Large intestine (tissue), 3 donors: ENCODE measurements around the gene PLXNA4. TPM values are rescaled to one million over a fixed set of nuclear protein-coding genes. Genes with fewer than 3 reads are reported as not detected.

ENCODE experiments used
- DNase-seq, 2 donors: peaks; one replicate each; pipeline versions ENCODE4 v3.0.0 to v3.0.0-alpha.2; 2013
- H3K27ac ChIP-seq: one replicate; pipeline ENCODE4 v1.5.1; 2013; ENCODE audit warnings: low read length
- H3K27me3 ChIP-seq: 2 replicates; pipeline ENCODE4 v1.6.1; 2013; ENCODE audit warnings: low read length; ENCODE audit not compliant: control insufficient read depth, insufficient read depth
- H3K36me3 ChIP-seq: 2 replicates; pipeline ENCODE4 v1.6.1; 2013; ENCODE audit warnings: low read length; ENCODE audit not compliant: control insufficient read depth, insufficient read depth
- H3K4me1 ChIP-seq: one replicate; pipeline ENCODE4 v1.6.1; 2013; ENCODE audit warnings: low read length; ENCODE audit not compliant: control insufficient read depth, insufficient read depth
- H3K4me3 ChIP-seq: one replicate; pipeline ENCODE4 v1.5.1; 2013; ENCODE audit warnings: low read length
- H3K9me3 ChIP-seq: one replicate; pipeline ENCODE4 v1.6.1; 2013; ENCODE audit warnings: mild to moderate bottlenecking, low read depth, low read length, moderate library complexity; ENCODE audit not compliant: control insufficient read depth
- WGBS: methylation state at CpG from one replicate; pipeline ENCODE4 v1.1.5; 2013; ENCODE audit warnings: low lambda C conversion rate; ENCODE audit not compliant: insufficient coverage; 5-methylcytosine and 5-hydroxymethylcytosine counted together
- polyA plus RNA-seq: library from polyadenylated mRNA; unstranded; fragments of 120-200 nt; gene quantifications from one replicate; pipeline ENCODE4 v1.2.1, GENCODE V29; 2013

PLXNA4 gene
- polyA plus RNA-seq, 1 donor, result 3.2 TPM

- no peak overlapping the region for H3K4me3 ChIP-seq
- peaks cover 14% of the 10 kb centered on the region for H3K4me1 ChIP-seq
- H3K9me3 ChIP-seq, result no peaks in the 10 kb centered on the region
- H3K36me3 ChIP-seq, result no peaks in the 10 kb centered on the region
- no CpG with 5 or more reads among the region's 3 CpGs for WGBS
- peak in 1 of 2 donors; percentile 11 for DNase-seq
- H3K27me3 ChIP-seq, result no peaks in the 10 kb centered on the region
- H3K27ac ChIP-seq, result no peak overlapping the region
Observed at GRCh38 chr7:132105096-132105495, 471.2 kb downstream of the PLXNA4 start.

- Histone ChIP-seq H3K4me1 (peaks cover 14% of the 10 kb centered on the region), H3K9me3 (no peaks in the 10 kb centered on the region), H3K27me3 (no peaks in the 10 kb centered on the region), H3K4me3 (no peak overlapping the region), H3K36me3 (no peaks in the 10 kb centered on the region), H3K27ac (no peak overlapping the region)
- peak; percentile 50 to 78 for DNase-seq
- no CpG with 5 or more reads among the region's 3 CpGs for WGBS
Observed at GRCh38 chr7:132103718-132104117, 472.6 kb downstream of the PLXNA4 start.

GRCh38 chr7:132102942-132103341 is 473.3 kb downstream of the PLXNA4 start:
- no peak for DNase-seq
- Histone ChIP-seq H3K27ac (no peak overlapping the region), H3K9me3 (no peaks in the 10 kb centered on the region), H3K27me3 (peaks cover 5% of the 10 kb centered on the region), H3K4me3 (no peak overlapping the region), H3K4me1 (peaks cover 14% of the 10 kb centered on the region), H3K36me3 (no peaks in the 10 kb centered on the region)
- no CpG with 5 or more reads among the region's 10 CpGs for WGBS

GRCh38 chr7:132102391-132102790 is 473.9 kb downstream of the PLXNA4 start:
- DNase-seq, result no peak
- no peak overlapping the region for H3K4me3 ChIP-seq
- no peaks in the 10 kb centered on the region for H3K9me3 ChIP-seq
- WGBS, result no CpG with 5 or more reads among the region's 10 CpGs
- no peaks in the 10 kb centered on the region for H3K36me3 ChIP-seq
- peaks cover 14% of the 10 kb centered on the region for H3K4me1 ChIP-seq
- no peak overlapping the region for H3K27ac ChIP-seq
- H3K27me3 ChIP-seq, result peaks cover 5% of the 10 kb centered on the region

- Histone ChIP-seq H3K27ac (no peak overlapping the region), H3K9me3 (no peaks in the 10 kb centered on the region), H3K4me3 (no peak overlapping the region), H3K36me3 (no peaks in the 10 kb centered on the region), H3K4me1 (peaks cover 14% of the 10 kb centered on the region), H3K27me3 (peaks cover 5% of the 10 kb centered on the region)
- DNase-seq, result no peak
- WGBS, result no CpG with 5 or more reads among the region's 6 CpGs
Observed at GRCh38 chr7:132100981-132101380, 475.3 kb downstream of the PLXNA4 start.

GRCh38 chr7:132100483-132100882 is 475.8 kb downstream of the PLXNA4 start:
- H3K36me3 ChIP-seq, result no peaks in the 10 kb centered on the region
- H3K4me1 ChIP-seq, result peaks cover 14% of the 10 kb centered on the region
- H3K27me3 ChIP-seq, result peaks cover 5% of the 10 kb centered on the region
- DNase-seq, result no peak
- 100% methylated on average over 1 of the region's 3 CpGs for WGBS
- no peak overlapping the region for H3K27ac ChIP-seq
- no peaks in the 10 kb centered on the region for H3K9me3 ChIP-seq
- H3K4me3 ChIP-seq, result no peak overlapping the region

GRCh38 chr7:132099163-132099562 is 477.1 kb downstream of the PLXNA4 start:
- no CpG with 5 or more reads among the region's 2 CpGs for WGBS
- no peak for DNase-seq
- no peak overlapping the region for H3K27ac ChIP-seq

GRCh38 chr7:132098327-132098726 is 477.9 kb downstream of the PLXNA4 start:
- peaks cover 5% of the 10 kb centered on the region for H3K27me3 ChIP-seq
- no peak overlapping the region for H3K4me3 ChIP-seq
- DNase-seq, result no peak
- peaks cover 6% of the 10 kb centered on the region for H3K4me1 ChIP-seq
- no peak overlapping the region for H3K27ac ChIP-seq
- H3K9me3 ChIP-seq, result no peaks in the 10 kb centered on the region
- H3K36me3 ChIP-seq, result no peaks in the 10 kb centered on the region
- WGBS, result no CpG with 5 or more reads among the region's 1 CpG

More at GRCh38 chr7:132099163-132099562, 477.1 kb downstream of the PLXNA4 start:
- H3K36me3 ChIP-seq, result no peaks in the 10 kb centered on the region
- H3K27me3 ChIP-seq, result peaks cover 5% of the 10 kb centered on the region
- H3K9me3 ChIP-seq, result no peaks in the 10 kb centered on the region
- no peak overlapping the region for H3K4me3 ChIP-seq
- H3K4me1 ChIP-seq, result peaks cover 13% of the 10 kb centered on the region

GRCh38 chr7:132097550-132098134 is 478.6 kb downstream of the PLXNA4 start:
- Histone ChIP-seq H3K36me3 (no peaks in the 10 kb centered on the region), H3K9me3 (no peaks in the 10 kb centered on the region), H3K4me3 (no peak overlapping the region), H3K27ac (no peak overlapping the region), H3K4me1 (no peaks in the 10 kb centered on the region), H3K27me3 (peaks cover 5% of the 10 kb centered on the region)
- WGBS, result no CpG with 5 or more reads among the region's 9 CpGs
- no peak for DNase-seq

GRCh38 chr7:132095111-132095765 is 481.0 kb downstream of the PLXNA4 start:
- no peaks in the 10 kb centered on the region for H3K4me1 ChIP-seq
- no peak for DNase-seq
- no CpG with 5 or more reads among the region's 5 CpGs for WGBS
- peaks cover 5% of the 10 kb centered on the region for H3K27me3 ChIP-seq
- no peak overlapping the region for H3K4me3 ChIP-seq
- H3K9me3 ChIP-seq, result no peaks in the 10 kb centered on the region
- no peak overlapping the region for H3K27ac ChIP-seq
- H3K36me3 ChIP-seq, result no peaks in the 10 kb centered on the region

- peaks cover 4% of the 10 kb centered on the region for H3K27me3 ChIP-seq
- no peaks in the 10 kb centered on the region for H3K9me3 ChIP-seq
- no CpG with 5 or more reads among the region's 4 CpGs for WGBS
Observed at GRCh38 chr7:132092106-132092505, 484.2 kb downstream of the PLXNA4 start.

More at GRCh38 chr7:132092106-132092505, 484.2 kb downstream of the PLXNA4 start:
- Histone ChIP-seq H3K36me3 (no peaks in the 10 kb centered on the region), H3K27ac (no peak overlapping the region), H3K4me1 (no peaks in the 10 kb centered on the region), H3K4me3 (no peak overlapping the region)
- DNase-seq, result peak in 1 of 2 donors; percentile 11
